AG04449 (cell line): ENCODE data around the gene MRPL23.

Source experiments
- CTCF ChIA-PET: fragments of 350-600 bp; formaldehyde crosslinking; extraction: SDS; loops from one replicate; lab custom pipeline; 2021; ENCODE audit warnings: antibody characterized with exemption; lab: Yijun Ruan, JAX
- POLR2A ChIA-PET: fragments of 400-600, 350-600 bp; formaldehyde crosslinking; extraction: SDS; loops from one replicate; lab custom pipeline; 2020; ENCODE audit warnings: antibody characterized with exemption, inconsistent platforms; lab: Yijun Ruan, JAX
- DNase-seq: peaks from one replicate; pipeline ENCODE4 v3.0.0-alpha.2; 2010; ENCODE audit warnings: low read depth, low spot score
- H3K4me3 ChIP-seq: 2 replicates; pipeline ENCODE4 v1.5.1; 2011; ENCODE audit warnings: low read depth, mild to moderate bottlenecking, control low read depth, low read length
- TF ChIP-seq, protein P1 (sequence below): IDR thresholded peaks from one replicate; pipeline ENCODE4 v1.5.1; 2011; ENCODE audit warnings: mild to moderate bottlenecking, moderate library complexity, low read length, control low read depth, inconsistent platforms; ENCODE audit not compliant: insufficient read depth; ENCODE audit errors: missing control alignments

The MRPL23 gene

DNA sequence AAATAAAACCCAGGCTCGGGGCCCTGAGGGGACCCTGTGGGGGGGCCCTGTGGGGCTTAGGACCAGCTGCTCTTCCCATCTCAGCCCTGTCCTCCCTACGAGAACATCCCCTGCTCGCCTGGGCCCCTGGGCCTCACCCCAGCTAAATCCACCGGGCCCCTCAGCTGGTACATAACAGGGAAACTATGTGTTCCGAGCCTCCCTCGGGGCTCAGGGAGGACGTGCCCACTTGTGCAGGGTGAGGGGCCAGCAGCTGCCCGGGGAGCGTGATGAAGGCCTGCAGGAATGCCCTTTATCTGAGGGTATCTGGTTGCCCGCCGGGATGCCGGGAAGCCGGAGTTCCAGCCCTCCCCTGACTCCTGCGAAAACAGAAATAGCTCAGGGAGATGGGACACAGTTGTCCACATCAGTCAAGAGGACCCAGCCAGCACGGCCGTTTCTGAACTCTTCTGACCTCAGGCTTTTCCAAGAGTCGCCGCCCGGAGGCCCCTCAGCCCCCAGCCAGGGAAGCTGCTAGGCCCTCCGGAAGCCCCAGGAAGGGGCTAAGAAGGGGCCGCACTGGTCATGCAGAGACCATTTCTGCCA lies 20.6 kb downstream of the MRPL23 start:
- CTCF ChIA-PET: interaction anchor here (1.1 to 8.3 kb wide), 6 partner anchors 16 to 315 kb away, joined by 3 to 91 read pairs (median 7); partner anchors contain the start of gene MRPL23
- no peak for DNase-seq
- TF ChIP-seq, protein P1, sequence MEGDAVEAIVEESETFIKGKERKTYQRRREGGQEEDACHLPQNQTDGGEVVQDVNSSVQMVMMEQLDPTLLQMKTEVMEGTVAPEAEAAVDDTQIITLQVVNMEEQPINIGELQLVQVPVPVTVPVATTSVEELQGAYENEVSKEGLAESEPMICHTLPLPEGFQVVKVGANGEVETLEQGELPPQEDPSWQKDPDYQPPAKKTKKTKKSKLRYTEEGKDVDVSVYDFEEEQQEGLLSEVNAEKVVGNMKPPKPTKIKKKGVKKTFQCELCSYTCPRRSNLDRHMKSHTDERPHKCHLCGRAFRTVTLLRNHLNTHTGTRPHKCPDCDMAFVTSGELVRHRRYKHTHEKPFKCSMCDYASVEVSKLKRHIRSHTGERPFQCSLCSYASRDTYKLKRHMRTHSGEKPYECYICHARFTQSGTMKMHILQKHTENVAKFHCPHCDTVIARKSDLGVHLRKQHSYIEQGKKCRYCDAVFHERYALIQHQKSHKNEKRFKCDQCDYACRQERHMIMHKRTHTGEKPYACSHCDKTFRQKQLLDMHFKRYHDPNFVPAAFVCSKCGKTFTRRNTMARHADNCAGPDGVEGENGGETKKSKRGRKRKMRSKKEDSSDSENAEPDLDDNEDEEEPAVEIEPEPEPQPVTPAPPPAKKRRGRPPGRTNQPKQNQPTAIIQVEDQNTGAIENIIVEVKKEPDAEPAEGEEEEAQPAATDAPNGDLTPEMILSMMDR: no peak
- POLR2A ChIA-PET: no interaction called here
- no peak overlapping the region for H3K4me3 ChIP-seq

DNA sequence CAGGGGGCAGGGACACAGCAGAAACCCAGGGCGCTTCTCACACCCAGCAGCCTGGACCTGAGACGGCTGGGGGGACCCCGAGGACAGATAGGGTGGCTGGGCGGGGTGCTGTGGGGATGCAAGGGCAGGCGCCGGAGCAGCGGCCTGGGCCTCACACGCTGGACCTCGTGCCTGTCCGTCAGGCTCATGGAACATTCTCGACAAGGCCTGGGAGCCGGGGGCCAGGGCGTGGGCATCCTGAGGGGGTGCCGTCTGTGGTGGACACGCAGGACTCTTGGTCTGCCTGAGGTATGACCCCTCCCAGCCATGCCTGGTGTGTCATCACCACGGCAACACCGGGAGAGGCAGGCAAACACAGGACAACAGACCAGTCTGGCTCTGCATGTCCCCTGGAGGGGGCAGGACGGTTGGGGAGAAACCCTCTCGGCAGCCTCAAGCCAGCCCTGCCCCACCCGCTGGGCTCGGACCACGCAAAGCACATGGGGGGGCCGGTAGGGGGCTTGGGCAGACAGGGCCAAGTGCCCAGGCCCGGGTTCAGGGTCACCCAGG lies 21.4 kb downstream of the MRPL23 start:
- no peak overlapping the region for H3K4me3 ChIP-seq
- ChIA-PET CTCF (interaction anchor here (1.1 to 8.3 kb wide), 9 partner anchors 12 to 316 kb away, joined by 3 to 91 read pairs (median 5); partner anchors contain the start of genes H19 and MRPL23), POLR2A (no interaction called here)
- TF ChIP-seq, protein P1: no peak
- DNase-seq: no peak

DNA sequence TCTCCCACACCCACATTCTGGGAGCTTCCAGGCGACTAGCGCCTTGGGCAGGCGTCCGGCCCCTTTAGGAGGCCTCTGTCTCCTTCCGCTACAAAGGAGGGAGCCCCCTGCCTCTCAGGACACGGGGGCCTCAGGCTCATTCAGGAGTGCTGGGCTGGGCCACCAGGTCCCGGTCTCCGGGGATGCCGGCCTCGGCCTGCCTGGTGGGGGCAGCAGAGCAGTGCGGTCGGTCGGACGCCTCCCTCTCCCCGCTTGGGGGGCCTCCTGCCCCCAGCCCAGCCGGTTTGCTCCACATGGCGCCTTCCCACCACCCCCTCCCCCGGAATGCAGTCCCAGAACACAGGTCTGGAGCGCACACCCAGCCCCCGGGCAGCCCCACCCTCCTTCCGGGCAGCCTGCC lies 21.9 kb downstream of the MRPL23 start:
- DNase-seq: no peak
- H3K4me3 ChIP-seq: no peak overlapping the region
- POLR2A ChIA-PET: interaction anchor here (0.5 kb wide), 1 partner anchor 1219 kb away, joined by 4 read pairs; no protein-coding TSS in a partner anchor
- TF ChIP-seq, protein P1: no peak
- CTCF ChIA-PET: interaction anchor here (1.1 to 3.1 kb wide), 7 partner anchors 11 to 182 kb away, joined by 3 to 20 read pairs (median 5); partner anchors contain the start of gene H19

DNA sequence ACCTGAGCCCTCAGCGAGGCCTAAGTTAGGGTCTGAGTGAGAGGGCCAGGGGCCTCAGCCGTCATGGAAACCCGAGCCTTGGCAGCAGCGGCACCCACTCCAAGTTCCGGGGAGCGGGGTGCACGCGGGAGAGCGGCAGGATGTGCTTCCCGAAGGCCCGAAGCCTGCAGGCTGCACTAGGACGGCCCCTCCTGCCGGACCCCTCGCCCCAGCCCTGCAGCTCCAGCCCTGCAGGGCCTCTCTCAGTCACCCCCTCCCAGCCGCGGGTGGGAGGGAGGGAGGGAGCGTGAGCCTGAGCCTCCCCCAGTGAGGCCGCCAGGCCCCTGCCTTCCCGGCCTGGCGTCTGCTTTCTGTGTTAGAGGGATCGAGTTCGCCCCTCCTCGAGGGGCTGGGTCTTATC lies 22.6 kb downstream of the MRPL23 start:
- H3K4me3 ChIP-seq: no peak overlapping the region
- ChIA-PET CTCF (interaction anchor here (1.1 to 3.1 kb wide), 7 partner anchors 10 to 186 kb away, joined by 3 to 20 read pairs (median 5); partner anchors contain the start of gene H19), POLR2A (no interaction called here)
- TF ChIP-seq, protein P1: no peak
- no peak for DNase-seq

DNA sequence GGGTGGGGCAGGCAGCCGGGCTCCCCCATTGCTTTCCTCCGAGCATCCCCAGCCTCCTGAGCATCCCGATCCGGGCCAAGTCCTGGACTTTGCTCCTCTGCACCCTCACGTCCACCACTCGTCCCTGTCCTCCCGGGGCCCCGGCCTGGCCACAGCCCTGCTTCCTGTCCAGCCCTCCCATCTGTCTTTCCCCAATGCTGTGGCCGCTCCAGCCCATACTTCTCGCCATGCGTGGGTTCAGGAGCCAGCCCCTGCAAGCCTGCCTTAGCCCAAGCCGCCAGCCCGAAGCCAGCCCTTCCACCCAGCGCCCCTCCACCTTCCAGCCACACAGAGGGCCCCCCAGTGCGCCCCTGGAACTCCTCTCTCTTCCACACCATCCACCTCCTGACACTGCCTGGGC lies 23.8 kb downstream of the MRPL23 start:
- CTCF ChIA-PET: interaction anchor here (1.1 to 2.5 kb wide), 2 partner anchors 16 to 181 kb away, joined by 5 to 11 read pairs; no protein-coding TSS in a partner anchor
- POLR2A ChIA-PET: no interaction called here
- TF ChIP-seq, protein P1: no peak
- no peak overlapping the region for H3K4me3 ChIP-seq
- no peak for DNase-seq

DNA sequence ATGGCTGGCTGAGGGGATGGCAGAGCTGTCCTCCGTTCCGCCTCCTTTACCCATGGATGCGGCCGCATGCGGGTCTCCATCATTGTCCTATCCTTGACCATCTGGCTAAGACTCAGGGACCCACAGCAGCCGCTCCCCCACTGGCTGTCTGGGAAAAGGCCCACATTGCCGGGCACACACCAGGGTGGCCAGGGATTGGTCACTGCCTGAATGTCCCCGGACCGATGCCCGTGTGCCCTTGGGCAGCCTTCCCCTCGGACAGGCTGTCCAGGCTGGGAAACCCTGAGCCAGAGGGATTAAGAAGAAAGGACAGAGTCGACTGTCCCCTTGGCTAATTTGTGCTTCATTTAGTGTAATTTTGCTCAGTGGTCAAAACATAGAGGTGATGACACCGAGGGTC lies 28.1 kb downstream of the MRPL23 start:
- TF ChIP-seq, protein P1: no peak
- CTCF ChIA-PET: no interaction called here
- DNase-seq: no peak
- POLR2A ChIA-PET: no interaction called here
- H3K4me3 ChIP-seq: no peak overlapping the region
